Ascending aorta (tissue), 2 donors: ENCODE measurements around the gene STON2. TPM values are rescaled to one million over a fixed set of nuclear protein-coding genes. Genes with fewer than 3 reads are reported as not detected.
A peak's percentile ranks its signal among the peaks of the same experiment; 100 is the strongest.

Source experiments
- DNase-seq, 2 donors: peaks; one replicate each; pipeline ENCODE4 v3.0.0-alpha.2; 2019; ENCODE audit warnings: low spot score in 2 of 2
- H3K27ac ChIP-seq, 2 donors: fragments of 200-600 bp; sonication (generic); one replicate each; pipeline ENCODE4 v1.5.1; 2016 to 2017; ENCODE audit warnings: mild to moderate bottlenecking in 1 of 2
- H3K27me3 ChIP-seq: fragments of 200-600 bp; sonication (generic); one replicate; pipeline ENCODE4 v1.5.1; 2017
- H3K36me3 ChIP-seq, 2 donors: fragments of 200-600 bp; sonication (generic); one replicate each; pipeline ENCODE4 v1.5.1; 2016
- H3K4me1 ChIP-seq, 2 donors: fragments of 200-600 bp; sonication (generic); one replicate each; pipeline ENCODE4 v1.5.1; 2016 to 2017; ENCODE audit warnings: mild to moderate bottlenecking in 1 of 2
- H3K4me3 ChIP-seq, 2 donors: fragments of 200-600 bp; sonication (generic); one replicate each; pipeline ENCODE4 v1.5.1; 2016 to 2017; ENCODE audit warnings: mild to moderate bottlenecking in 1 of 2
- H3K9me3 ChIP-seq, 2 donors: fragments of 200-600 bp; sonication (generic); one replicate each; pipeline ENCODE4 v1.5.1; 2016
- CTCF ChIP-seq, 3 experiments: fragments of 200-600 bp in 2 of 3; fragments of 450-650 bp in 1 of 3; sonication (generic) in 2 of 3; IDR thresholded peaks; one replicate each; pipeline ENCODE4 v1.5.1; 2016 to 2019; ENCODE audit warnings: antibody characterized with exemption in 3 of 3, mild to moderate bottlenecking in 1 of 3, moderate library complexity in 1 of 3
- intact Hi-C: fragments of 100-400 bp; cut with DNase I; formaldehyde crosslinking; loops from one replicate; pipeline ENCODE4 v1.15.1; 2023
- total RNA-seq: library from RNA; depleted of rRNA; stranded (reverse); fragments of >200 nt; gene quantifications from one replicate; pipeline ENCODE4 v1.1.0, GENCODE V29; 2016

STON2 gene, protein sequence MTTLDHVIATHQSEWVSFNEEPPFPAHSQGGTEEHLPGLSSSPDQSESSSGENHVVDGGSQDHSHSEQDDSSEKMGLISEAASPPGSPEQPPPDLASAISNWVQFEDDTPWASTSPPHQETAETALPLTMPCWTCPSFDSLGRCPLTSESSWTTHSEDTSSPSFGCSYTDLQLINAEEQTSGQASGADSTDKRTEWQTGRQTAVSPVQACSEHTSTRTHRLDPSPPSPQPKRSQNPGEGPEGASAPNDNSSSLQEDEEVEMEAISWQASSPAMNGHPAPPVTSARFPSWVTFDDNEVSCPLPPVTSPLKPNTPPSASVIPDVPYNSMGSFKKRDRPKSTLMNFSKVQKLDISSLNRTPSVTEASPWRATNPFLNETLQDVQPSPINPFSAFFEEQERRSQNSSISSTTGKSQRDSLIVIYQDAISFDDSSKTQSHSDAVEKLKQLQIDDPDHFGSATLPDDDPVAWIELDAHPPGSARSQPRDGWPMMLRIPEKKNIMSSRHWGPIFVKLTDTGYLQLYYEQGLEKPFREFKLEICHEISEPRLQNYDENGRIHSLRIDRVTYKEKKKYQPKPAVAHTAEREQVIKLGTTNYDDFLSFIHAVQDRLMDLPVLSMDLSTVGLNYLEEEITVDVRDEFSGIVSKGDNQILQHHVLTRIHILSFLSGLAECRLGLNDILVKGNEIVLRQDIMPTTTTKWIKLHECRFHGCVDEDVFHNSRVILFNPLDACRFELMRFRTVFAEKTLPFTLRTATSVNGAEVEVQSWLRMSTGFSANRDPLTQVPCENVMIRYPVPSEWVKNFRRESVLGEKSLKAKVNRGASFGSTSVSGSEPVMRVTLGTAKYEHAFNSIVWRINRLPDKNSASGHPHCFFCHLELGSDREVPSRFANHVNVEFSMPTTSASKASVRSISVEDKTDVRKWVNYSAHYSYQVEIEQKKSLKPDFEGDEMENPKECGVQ
- total RNA-seq, result 54.0 TPM

DNA sequence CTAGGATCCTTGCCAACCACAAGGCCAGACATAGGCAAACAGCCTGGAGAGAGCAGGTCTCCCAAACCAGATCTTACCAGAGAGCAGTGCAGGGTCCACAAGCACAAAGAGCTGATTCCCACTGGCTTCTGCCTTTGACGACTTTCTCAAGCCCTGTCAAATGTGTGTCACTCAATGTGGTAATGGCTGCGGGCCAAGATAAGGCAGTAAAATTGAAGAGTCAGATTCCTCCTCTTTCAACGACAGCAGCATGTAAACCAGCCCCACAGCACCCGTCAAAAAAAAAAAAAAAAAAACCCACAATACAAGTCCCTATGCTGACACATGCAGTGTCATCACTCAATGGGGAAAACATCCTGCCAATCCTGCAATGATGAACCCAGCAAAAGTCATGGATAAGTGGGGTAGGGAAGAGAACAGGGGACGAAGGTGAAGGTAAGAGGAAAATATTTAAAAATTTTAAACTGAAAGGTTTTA, at the start of gene STON2:
Gene STON2, minus strand, starts transcription at position 123 of the 477 bp plus-strand sequence. CDS start 1,942 bp downstream, outside the sequence.
- Histone ChIP-seq H3K9me3 (no peaks in the 10 kb centered on the region), H3K36me3 (no peaks in the 10 kb centered on the region), H3K4me1 (no peaks in the 10 kb centered on the region), H3K27me3 (no peaks in the 10 kb centered on the region), H3K27ac (no peak within 1 kb of the TSS), H3K4me3 (no peak within 1 kb of the TSS)
- DNase-seq, result no peak
- intact Hi-C loops, result no loop called here
- TF ChIP-seq CTCF (IDR thresholded peaks at IDR 0.05), result no peak

GRCh38 chr14:81449576-81449975, 49.5 kb upstream of the STON2 start:
- Histone ChIP-seq H3K9me3 (no peaks in the 10 kb centered on the region), H3K27ac (no peak overlapping the region), H3K27me3 (no peaks in the 10 kb centered on the region), H3K4me1 (peaks cover 0 to 5% of the 10 kb centered on the region in 2 donors), H3K4me3 (no peak overlapping the region), H3K36me3 (no peaks in the 10 kb centered on the region)
- TF ChIP-seq CTCF (IDR thresholded peaks at IDR 0.05), result no peak
- intact Hi-C loops, result no loop called here
- no peak for DNase-seq

- Histone ChIP-seq H3K27ac (peak overlapping the region in 1 of 2 donors; percentile 18), H3K9me3 (no peaks in the 10 kb centered on the region), H3K27me3 (no peaks in the 10 kb centered on the region), H3K36me3 (no peaks in the 10 kb centered on the region), H3K4me3 (no peak overlapping the region), H3K4me1 (peaks cover 0 to 5% of the 10 kb centered on the region in 2 donors)
- TF ChIP-seq CTCF (IDR thresholded peaks at IDR 0.05), result no peak
- intact Hi-C loops, result no loop called here
- no peak for DNase-seq
Observed at GRCh38 chr14:81449114-81449513, 49.0 kb upstream of the STON2 start.

GRCh38 chr14:81447021-81447764, 47.1 kb upstream of the STON2 start:
- no peak for TF ChIP-seq CTCF (IDR thresholded peaks at IDR 0.05)
- intact Hi-C loops, result no loop called here
- Histone ChIP-seq H3K27me3 (no peaks in the 10 kb centered on the region), H3K27ac (no peak overlapping the region), H3K9me3 (no peaks in the 10 kb centered on the region), H3K36me3 (no peaks in the 10 kb centered on the region), H3K4me1 (peaks cover 0 to 5% of the 10 kb centered on the region in 2 donors), H3K4me3 (no peak overlapping the region)
- DNase-seq, result no peak
